GM12892 (cell line): Measurements from ENCODE around the gene AFMID.

Experiments used
- POLR2A ChIP-seq: IDR thresholded peaks from 2 replicates; pipeline ENCODE4 v1.6.1; 2011; ENCODE audit warnings: low read depth, low read length, control low read depth
- POLR2AphosphoS5 ChIP-seq: IDR thresholded peaks from 2 replicates; pipeline ENCODE4 v1.6.1; 2011; ENCODE audit warnings: low read depth, low read length, control low read depth
- TAF1 ChIP-seq: IDR thresholded peaks from 2 replicates; pipeline ENCODE4 v1.6.1; 2011; ENCODE audit warnings: low read depth, mild to moderate bottlenecking, control low read depth, low read length, borderline replicate concordance

DNA sequence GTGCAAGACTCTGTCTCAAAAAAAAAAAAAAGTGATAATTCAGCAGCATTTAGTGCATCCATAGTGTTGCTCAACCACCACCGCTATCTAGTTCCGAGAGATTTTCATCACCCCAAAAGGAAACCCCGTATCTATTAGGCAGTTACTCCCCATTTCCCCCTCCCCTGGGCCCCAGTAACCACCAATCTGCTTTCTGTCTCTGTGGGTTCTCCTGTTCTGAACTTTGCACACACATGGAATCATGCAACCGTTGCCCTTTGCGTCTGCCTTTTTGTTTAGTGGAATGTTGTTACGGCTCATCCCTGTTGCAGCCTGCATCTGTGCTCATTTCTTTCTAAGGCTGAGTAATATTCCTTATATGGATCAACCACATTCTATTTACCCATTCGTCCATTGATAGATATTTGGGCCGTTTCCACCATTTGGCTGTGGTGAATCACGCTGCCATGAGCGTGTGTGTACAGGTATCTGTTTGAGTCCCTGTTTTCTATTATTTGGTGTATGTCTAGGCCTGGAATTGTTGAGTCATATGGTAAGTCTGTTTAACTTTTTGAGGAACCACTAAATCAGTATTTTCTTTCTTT, 27.5 kb upstream of the AFMID start:
- TF ChIP-seq POLR2A (no peak), TAF1 (no peak), POLR2AphosphoS5 (no peak)
